Heart right ventricle (tissue), 16 donors: ENCODE results near the gene SLC1A3. TPM values are rescaled to one million over a fixed set of nuclear protein-coding genes. Genes with fewer than 3 reads are reported as not detected.

ENCODE experiments used
- ATAC-seq, 8 donors: fragments of 200-7000 bp; cut with Tn5 transposase; one replicate each; pipeline ENCODE4 v1.9.1; 2020; ENCODE audit warnings: mild to moderate bottlenecking in 8 of 8, moderate library complexity in 8 of 8, moderate number of reproducible peaks in 1 of 8
- DNase-seq, 2 donors: peaks; one replicate each; pipeline ENCODE4 v3.0.0-alpha.2; 2020
- H3K27ac ChIP-seq, 10 donors: fragments of 200-600 bp; sonication (generic) in 2 of 10; one replicate each; pipeline versions ENCODE4 v1.5.0 to v1.8.0; 2020 to 2022; ENCODE audit warnings: mild to moderate bottlenecking in 3 of 10
- H3K27me3 ChIP-seq, 7 donors: fragments of 200-600 bp; one replicate each; pipeline ENCODE4 v1.8.0; 2021 to 2022; ENCODE audit warnings: mild to moderate bottlenecking in 2 of 7
- H3K36me3 ChIP-seq, 9 donors: fragments of 200-600 bp; sonication (generic) in 1 of 9; one replicate each; pipeline versions ENCODE4 v1.5.0 to v1.8.0; 2020 to 2022; ENCODE audit warnings: mild to moderate bottlenecking in 2 of 9
- H3K4me1 ChIP-seq, 9 donors: fragments of 200-600 bp; sonication (generic) in 1 of 9; one replicate each; pipeline versions ENCODE4 v1.5.0 to v1.8.0; 2020 to 2022; ENCODE audit warnings: mild to moderate bottlenecking in 4 of 9
- H3K4me3 ChIP-seq, 10 donors: fragments of 200-600 bp; sonication (generic) in 2 of 10; one replicate each; pipeline versions ENCODE4 v1.5.0 to v1.8.0; 2020 to 2022; ENCODE audit warnings: mild to moderate bottlenecking in 7 of 10, moderate library complexity in 2 of 10
- H3K9me3 ChIP-seq, 11 donors: fragments of 200-600 bp in 10 of 11; sonication (generic) in 2 of 11; one replicate each; pipeline versions ENCODE4 v1.5.0 to v1.8.0; 2013 to 2022; ENCODE audit warnings: mild to moderate bottlenecking in 2 of 11, control low read depth in 1 of 11, moderate library complexity in 1 of 11
- CTCF ChIP-seq, 9 donors: fragments of 200-600 bp; sonication (generic) in 2 of 9; IDR thresholded peaks; one replicate each; pipeline versions ENCODE4 v1.5.0 to v1.8.0; 2021 to 2022; ENCODE audit warnings: antibody characterized with exemption in 9 of 9, mild to moderate bottlenecking in 5 of 9, moderate library complexity in 1 of 9
- WGBS, 2 donors: extraction: QIAGEN DNeasy Blood & Tissue Kit; methylation state at CpG; one replicate each; pipeline ENCODE4 v1.1.7; 2013; ENCODE audit warnings: inconsistent platforms in 1 of 2; 5-methylcytosine and 5-hydroxymethylcytosine counted together
- intact Hi-C, 10 donors: fragments of 100-400 bp; cut with DNase I; formaldehyde crosslinking; loops; one replicate each; pipeline versions ENCODE4 v1.11.1 to v1.14.2; 2022
- polyA plus RNA-seq, 2 donors: library from polyadenylated mRNA; stranded (reverse); fragments of 200-250 nt; gene quantifications; one replicate each; pipeline ENCODE4 v1.2.3, GENCODE V29; 2013
- total RNA-seq, 10 donors: library from RNA; stranded (reverse); fragmentation: NEBNext Ultra II Directional in 3 of 10; extraction: Animal tissue kit (Norgen Biotek cat#: 25700) in 3 of 10; gene quantifications; one replicate each; pipeline versions ENCODE4 v1.2.1 to v1.2.4, GENCODE V29; 2021 to 2023
- donor health status: Arrhythmogenic right ventricular cardiomyopathy.
- donor health status: ischemic (EF 13 %, LVEDD 7.1; RV severe dilation, severe dysfunction).
- donor health status: healthy with polysubstance abuse.
- donor health status: DM: no; HTN: yes; CAD: no.
- donor health status: DM: no; HTN: no; CAD: no.
- donor health status: ischemic (EF 25% LVEDD 6.9; RV normal size, moderate dysfunction).
- donor health status: ischemic (EF 25% LVEDD 5.7; RV mildly dilated, moderate dysfunction).
- donor health status: healthy.
- donor health status: DM: yes; HTN: yes; CAD: no.
- donor health status: Ischemic cardiomyopathy.
- donor health status: ischemic (EF 35%, LVEDD 5.7; RV mildly dilated, moderate dysfunction).
- donor health status: nonischemic (EF 11% LVEDD 7.7; RV severe dilation, severe dysfunction).
- donor health status: DM: yes; HTN: yes; CAD: no.
- donor health status: PGD.
- donor health status: ischemic (EF 29% LVEDD 5.4; RV normal size, mild dysfunction).
- donor health status: nonischemic (EF 23%, LVEDD 6.1; RV moderate dilation, normal function).

SLC1A3 gene
- total and polyA plus RNA-seq, 12 donors: 39.5 to 83.6 (median 58.5) TPM

- ATAC-seq (no peak), DNase-seq (no peak)
- intact Hi-C loops: no loop called here
- WGBS, 2 donors: 53 to 73% methylated on average over 3 of the region's 3 CpGs
- H3K36me3 ChIP-seq: no peaks in the 10 kb centered on the region
- H3K4me3 ChIP-seq: no peak overlapping the region
- no peak for TF ChIP-seq CTCF (IDR thresholded peaks at IDR 0.05)
- H3K9me3 ChIP-seq: peaks cover 0 to 17% (median 3%) of the 10 kb centered on the region in 11 donors
- peaks cover 0 to 9% (median 0%) of the 10 kb centered on the region in 9 donors for H3K4me1 ChIP-seq
- no peak overlapping the region for H3K27ac ChIP-seq
- H3K27me3 ChIP-seq: no peaks in the 10 kb centered on the region
These were observed 103.6 kb downstream of the SLC1A3 start for GRCh38 chr5:36710039-36710438.

- H3K9me3 ChIP-seq: peaks cover 0 to 8% (median 0%) of the 10 kb centered on the region in 11 donors
- ATAC-seq (no peak), DNase-seq (no peak)
- peaks cover 0 to 9% (median 0%) of the 10 kb centered on the region in 9 donors for H3K4me1 ChIP-seq
- intact Hi-C loops: no loop called here
- no peaks in the 10 kb centered on the region for H3K36me3 ChIP-seq
- TF ChIP-seq CTCF (IDR thresholded peaks at IDR 0.05): no peak
- H3K27ac ChIP-seq: no peak overlapping the region
- H3K4me3 ChIP-seq: no peak overlapping the region
- H3K27me3 ChIP-seq: no peaks in the 10 kb centered on the region
- 69 to 71% methylated on average over 3 of the region's 3 CpGs for WGBS, 2 donors
These were observed 106.3 kb downstream of the SLC1A3 start for GRCh38 chr5:36712706-36713105.

- TF ChIP-seq CTCF (IDR thresholded peaks at IDR 0.05): no peak
- 21 to 47% methylated on average over 2 of the region's 2 CpGs for WGBS, 2 donors
These were observed 107.1 kb downstream of the SLC1A3 start for GRCh38 chr5:36713541-36713940.

GRCh38 chr5:36717131-36717695, 110.8 kb downstream of the SLC1A3 start:
- Histone ChIP-seq H3K27ac (no peak overlapping the region), H3K36me3 (no peaks in the 10 kb centered on the region), H3K4me3 (no peak overlapping the region), H3K4me1 (peaks cover 0 to 9% (median 0%) of the 10 kb centered on the region in 9 donors), H3K27me3 (no peaks in the 10 kb centered on the region), H3K9me3 (no peaks in the 10 kb centered on the region)
- 70 to 79% methylated on average over 4 of the region's 4 CpGs for WGBS, 2 donors
- TF ChIP-seq CTCF (IDR thresholded peaks at IDR 0.05): no peak
- DNase-seq (no peak), ATAC-seq (no peak)
- intact Hi-C loops: no loop called here

More at GRCh38 chr5:36713541-36713940, 107.1 kb downstream of the SLC1A3 start:
- H3K27ac ChIP-seq: no peak overlapping the region
- no peaks in the 10 kb centered on the region for H3K27me3 ChIP-seq
- intact Hi-C loops: no loop called here
- ATAC-seq: no peak
- H3K4me3 ChIP-seq: no peak overlapping the region
- H3K36me3 ChIP-seq: no peaks in the 10 kb centered on the region
- peaks cover 0 to under 1% (median 0%) of the 10 kb centered on the region in 11 donors for H3K9me3 ChIP-seq
- DNase-seq: no peak
- peaks cover 0 to 9% (median 0%) of the 10 kb centered on the region in 9 donors for H3K4me1 ChIP-seq
